ENCODE measurements around the gene KLF7.

The KLF7 gene

DNA sequence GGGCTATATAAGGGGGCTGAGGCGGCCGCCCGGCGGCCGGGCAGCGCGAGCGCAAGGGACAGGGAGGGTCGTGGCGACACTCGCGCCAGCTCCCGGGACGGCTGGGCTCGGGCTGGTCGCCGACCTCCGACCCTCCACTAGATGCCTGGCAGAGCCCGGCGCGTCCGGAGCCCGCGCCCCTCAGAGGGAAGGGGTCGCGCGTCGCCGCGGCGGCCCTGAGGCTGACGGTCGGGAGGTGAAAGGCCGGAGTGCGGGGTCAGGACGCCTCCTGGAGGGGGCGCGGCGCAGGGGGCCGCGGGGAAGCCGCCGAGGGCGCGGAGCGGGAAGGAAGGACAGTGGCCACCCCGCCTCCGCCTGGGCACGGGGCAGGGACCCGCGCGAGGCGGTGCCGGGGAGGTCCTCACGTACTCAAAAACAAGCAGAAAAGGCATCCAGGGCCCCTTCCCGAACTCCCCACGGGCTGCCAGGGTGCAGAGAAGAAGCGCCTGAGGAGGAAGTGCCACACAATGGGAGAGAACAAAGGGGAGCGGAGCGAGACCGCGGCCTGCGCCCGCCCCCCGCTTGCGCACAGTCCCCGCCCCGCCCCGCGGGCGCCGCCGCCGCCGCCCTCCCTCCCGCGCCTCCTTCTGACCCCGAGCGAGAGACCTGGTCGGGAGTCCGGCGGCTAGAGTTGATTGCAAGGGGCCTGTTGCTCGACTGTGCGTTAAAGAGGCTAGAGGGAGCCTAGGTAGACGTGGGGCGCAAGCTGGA lies 776 bp upstream of the KLF7 start:
- DNase-seq (ENCODE audit: low spot score): no peak

- peak; percentile 75 for DNase-seq (ENCODE audit: low spot score)
Observed at GRCh38 chr2:207166039-207166348, 246 bp upstream of the KLF7 start.

DNA sequence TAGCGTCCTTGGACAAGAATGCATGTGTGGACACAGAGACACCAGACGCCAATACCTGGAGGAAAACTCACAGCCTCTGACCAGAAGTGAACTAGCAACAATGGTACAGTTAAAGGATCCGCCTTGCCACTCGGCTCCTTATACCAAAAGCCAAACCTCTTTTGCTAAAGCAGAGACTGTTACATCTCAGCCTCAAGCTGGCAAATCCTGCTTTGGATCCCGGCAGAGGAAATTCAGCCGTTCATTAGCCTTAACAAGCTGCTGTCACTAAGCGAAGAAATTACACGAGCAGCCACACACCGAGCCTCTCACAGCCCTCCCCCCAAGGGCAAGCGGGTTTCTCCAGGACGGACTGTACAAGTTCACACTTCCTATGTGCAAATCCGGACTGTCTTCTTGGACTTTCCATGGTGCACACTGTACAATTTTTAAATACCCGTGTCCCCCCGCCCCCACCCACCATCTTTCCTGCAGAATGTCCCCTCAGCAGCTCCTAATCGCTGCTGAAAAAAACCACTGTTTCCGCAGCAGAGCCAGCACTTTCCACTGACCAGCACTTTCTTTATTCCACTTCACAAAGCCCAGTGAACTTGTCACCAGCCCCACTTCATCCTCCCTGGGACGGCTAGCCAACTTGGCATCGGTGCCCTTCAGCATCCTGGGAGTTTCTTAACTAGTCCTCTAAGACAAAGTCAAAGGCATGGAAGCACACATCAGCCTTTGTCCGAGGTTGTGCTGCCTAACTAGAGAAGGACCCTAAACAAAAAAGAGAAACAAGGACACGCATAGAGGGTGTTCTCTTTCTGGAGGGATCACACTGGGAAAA lies 1.5 kb downstream of the KLF7 start:
- DNase-seq (ENCODE audit: low spot score): no peak

GRCh38 chr2:207163756-207164005 lies 2.1 kb downstream of the KLF7 start:
- no peak for DNase-seq (ENCODE audit: low spot score)

- no peak for DNase-seq (ENCODE audit: low spot score)
Observed at GRCh38 chr2:207163053-207163755, 2.5 kb downstream of the KLF7 start.

DNA sequence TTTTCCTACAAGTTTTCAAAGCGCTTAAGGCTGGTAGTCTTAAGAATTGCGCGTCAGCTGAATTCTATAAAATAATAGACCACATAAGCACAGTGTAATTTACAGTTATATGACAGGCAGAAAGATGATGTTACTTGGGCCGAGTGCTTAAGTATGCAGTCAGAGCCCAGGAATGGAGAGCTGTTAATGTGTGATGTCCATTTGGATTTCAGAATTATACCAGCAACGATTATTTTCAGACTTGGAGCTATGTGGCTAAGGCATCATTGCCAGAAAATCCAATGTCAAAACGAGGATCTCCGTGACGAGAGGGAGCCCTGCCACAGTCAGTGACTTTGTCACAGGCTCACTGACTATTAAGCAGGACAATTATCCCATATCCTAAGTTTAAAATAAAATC lies 3.4 kb downstream of the KLF7 start:
- no peak for DNase-seq (ENCODE audit: low spot score)

DNA sequence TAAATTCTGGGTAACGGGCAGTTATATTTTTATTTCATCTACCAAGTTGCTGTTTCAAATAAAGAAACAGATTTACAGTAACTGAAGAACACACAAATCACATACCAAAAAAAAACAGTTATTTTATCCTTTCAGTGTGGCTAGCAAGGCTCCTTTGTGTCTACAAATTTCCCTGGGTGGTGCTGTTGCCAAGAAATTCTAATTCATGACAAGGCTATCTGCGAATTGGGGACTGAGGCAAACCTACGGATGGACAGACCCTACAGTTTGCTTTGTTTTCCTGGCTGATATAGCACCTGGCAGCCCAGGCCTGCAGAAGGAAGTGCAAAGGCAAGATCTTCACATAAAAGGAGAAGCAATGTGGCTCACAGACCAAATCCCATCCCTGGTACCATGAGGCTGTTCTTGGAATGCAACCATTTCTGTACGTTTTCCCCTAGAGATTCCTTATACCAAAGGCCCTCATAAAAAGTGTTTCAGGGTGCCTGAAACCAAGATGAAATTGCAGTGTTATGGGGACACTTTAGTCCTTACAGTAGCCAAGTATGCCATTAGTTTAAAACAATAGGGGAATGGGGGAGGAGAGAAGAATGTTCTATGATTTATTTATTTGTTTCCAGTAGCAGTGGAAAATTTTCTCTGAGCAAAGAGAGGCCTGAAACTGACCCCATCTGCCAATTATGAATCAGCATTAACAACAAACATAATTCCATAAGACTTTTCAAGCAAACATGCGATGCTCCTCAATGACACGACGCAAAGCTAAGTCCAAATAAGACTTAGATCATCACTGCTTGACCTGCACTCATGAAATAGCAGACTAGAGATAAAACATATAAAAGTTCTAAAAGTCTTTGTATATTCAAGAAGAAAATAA lies 4.3 kb downstream of the KLF7 start:
- DNase-seq (ENCODE audit: low spot score): no peak

- no peak for DNase-seq (ENCODE audit: low spot score)
Observed at GRCh38 chr2:207160115-207160514, 5.6 kb downstream of the KLF7 start.

GRCh38 chr2:207159002-207159401 lies 6.7 kb downstream of the KLF7 start:
- DNase-seq (ENCODE audit: low spot score): no peak

- DNase-seq (ENCODE audit: low spot score): no peak
Observed at GRCh38 chr2:207157731-207158130, 8.0 kb downstream of the KLF7 start.

GRCh38 chr2:207157162-207157481 lies 8.6 kb downstream of the KLF7 start:
- DNase-seq (ENCODE audit: low spot score): no peak

GRCh38 chr2:207156451-207157161 lies 9.1 kb downstream of the KLF7 start:
- no peak for DNase-seq (ENCODE audit: low spot score)

DNA sequence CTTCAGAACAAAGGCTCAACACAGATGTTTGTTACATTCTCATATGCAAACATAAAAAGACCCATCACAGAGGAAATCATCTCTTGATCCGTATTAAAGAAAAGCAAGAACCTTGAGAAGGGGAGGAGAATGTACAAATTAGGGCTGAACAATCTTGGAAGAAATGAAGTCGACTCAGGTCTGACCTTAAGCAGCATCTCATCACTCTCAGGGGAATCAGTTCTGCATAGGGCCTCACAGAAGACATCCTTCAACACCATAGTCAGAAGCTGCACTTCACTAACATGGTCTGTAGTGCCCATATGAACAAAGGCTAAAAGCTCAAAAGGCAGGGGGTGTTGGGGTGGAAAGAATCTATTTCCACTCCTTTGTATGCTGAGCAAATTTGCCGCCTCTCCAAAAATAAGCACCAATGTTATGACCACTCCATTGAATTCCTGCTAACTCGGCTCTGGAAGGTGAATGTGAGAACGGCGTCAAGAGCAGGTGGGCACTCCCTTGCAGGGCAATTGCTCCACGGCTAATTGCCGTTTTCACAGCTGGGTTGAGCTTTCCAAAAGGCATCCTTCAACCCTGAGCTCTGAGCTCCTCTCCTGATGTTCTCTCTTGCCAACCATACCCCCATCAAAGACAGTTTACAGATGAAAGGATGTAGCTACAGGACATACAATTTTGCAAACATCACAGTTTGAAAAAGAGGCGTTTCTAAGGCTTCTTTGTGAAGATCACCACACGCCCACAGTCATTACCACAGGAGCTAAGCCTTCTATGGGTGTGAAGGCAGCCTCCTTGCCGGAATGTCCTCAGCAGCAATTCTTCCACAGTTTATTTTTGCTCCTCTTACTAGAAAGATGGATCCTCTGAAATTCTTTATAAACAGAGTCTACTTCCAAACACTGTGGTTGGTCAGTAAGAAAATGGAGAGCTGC lies 10.0 kb downstream of the KLF7 start:
- no peak for DNase-seq (ENCODE audit: low spot score)

DNA sequence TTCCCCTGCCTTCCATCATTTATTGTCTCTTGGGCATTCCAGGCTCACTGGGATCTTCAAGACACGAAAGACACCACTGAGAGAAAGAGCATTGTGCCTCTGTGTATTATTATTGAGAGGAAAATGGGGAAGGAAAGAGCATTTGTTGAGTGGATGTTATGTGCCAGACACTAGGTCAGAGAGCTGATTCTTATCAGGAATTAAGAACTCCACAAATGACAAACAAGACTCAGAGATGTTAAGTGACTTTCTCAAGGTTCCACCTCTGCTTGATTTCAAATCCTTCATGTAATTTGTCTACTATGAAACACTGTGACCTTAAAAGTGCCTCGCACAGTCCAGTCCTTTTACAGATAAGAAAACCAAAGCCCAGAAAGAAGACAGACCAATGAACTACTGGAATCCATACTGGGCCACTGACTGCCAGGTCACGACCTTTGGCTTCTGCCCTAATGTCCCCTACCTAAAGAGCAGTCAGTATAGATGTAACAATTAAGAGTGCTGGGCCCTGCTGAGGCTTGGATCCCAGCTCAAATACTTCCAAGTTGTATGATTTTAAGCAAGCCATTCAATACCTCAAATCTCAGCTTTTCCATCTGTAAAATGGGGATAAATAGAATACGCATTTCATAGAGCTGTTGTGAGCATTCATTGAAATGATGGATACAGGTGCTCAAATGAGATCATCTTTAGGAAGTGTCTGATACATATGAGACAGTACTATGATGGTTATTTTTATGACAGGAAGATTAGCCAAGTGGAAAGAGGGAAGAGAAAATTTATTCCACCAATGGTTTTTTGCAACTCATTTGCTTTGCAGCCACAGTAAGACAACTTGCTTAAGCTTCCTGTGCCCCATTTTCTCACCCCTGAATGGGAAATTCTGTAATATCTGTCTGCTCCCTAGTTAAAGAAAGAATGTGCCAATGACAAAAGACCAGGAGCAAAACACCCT lies 10.9 kb downstream of the KLF7 start:
- DNase-seq (ENCODE audit: low spot score): no peak

DNA sequence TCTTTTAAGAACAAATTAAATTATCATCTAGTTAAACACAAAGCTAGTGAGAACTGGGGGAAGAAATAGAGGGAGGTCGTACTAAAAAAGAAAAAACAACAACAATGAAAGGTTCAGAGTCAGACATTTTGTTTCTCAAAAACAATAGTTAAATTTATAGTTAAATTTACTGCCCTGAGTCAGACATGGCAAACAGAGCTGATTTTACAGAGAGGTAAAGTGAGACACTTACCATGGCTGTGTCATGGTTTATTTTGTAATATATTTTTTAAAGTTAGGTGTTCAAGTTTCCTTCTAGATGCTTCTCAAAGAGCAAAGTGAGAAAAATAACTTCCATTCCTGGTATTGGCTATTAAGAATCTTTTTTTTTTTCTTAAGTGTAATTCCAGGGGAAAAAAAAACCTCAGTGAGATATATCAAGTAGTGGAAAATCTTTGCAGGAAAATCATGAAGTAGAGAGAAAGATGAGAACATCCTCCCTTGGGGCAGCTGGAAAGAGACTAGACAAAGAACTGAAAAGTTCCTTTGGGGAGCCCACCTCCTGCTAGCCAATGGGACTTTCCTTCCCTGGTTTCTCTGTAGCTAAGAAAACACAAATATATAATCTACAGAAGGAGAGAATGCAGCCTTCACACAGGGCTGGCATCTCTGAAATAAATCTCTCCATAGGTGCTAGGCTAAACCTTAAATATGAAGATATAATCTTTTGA lies 12.3 kb downstream of the KLF7 start:
- no peak for DNase-seq (ENCODE audit: low spot score)

GRCh38 chr2:207151048-207151447 lies 14.7 kb downstream of the KLF7 start:
- DNase-seq (ENCODE audit: low spot score): no peak

GRCh38 chr2:207150284-207150683 lies 15.5 kb downstream of the KLF7 start:
- DNase-seq (ENCODE audit: low spot score): no peak

DNA sequence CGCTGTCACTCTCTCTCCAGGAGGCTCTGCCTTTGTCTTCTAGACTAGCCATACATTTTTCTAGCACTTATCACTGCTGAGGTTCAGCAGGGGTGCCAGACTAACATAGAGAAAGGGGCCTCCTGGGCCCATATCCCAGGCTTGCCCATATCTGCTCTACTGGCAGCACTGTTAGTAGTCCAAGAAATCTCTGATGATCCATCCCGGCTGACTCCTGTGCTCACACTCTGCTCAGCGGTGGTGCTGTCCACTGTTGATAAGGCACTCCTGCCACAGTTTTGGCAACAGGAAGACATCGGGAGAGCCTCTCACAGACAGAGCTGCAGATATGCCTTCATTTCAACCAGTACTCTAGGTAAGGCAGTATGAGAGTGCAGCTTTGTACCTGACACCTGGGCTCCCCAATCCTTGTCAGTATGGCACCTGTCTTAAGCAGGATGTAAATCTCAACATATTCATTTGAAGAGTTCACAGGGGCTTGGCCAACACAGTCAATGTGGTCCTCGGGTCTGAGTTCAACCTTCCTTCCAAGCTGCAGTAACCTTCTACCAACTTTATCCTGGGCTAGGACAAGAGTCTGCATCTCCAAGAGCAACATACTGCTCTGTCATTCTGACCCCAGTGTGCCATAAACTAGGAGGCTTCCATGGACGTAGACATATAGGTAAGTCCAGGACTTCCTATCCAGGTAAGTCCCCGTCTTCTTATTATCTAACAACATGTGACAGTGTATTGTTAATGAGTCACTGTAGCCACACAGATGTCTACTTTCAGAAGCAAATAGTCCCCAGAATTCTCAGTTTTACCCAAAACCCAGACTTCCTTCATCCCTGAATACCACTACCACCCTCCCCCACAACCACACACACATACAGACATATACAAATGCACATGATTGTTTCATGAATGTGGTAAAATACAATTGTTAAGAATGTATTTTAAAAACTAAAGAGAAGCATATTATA lies 16.2 kb downstream of the KLF7 start:
- no peak for DNase-seq (ENCODE audit: low spot score)
